ENCODE results near the gene PEAR1. TPM values are rescaled to one million over a fixed set of nuclear protein-coding genes. Genes with fewer than 3 reads are reported as not detected.

PEAR1 gene
- total RNA-seq, 1 experiment from 2014 or later = 10.8 TPM

DNA sequence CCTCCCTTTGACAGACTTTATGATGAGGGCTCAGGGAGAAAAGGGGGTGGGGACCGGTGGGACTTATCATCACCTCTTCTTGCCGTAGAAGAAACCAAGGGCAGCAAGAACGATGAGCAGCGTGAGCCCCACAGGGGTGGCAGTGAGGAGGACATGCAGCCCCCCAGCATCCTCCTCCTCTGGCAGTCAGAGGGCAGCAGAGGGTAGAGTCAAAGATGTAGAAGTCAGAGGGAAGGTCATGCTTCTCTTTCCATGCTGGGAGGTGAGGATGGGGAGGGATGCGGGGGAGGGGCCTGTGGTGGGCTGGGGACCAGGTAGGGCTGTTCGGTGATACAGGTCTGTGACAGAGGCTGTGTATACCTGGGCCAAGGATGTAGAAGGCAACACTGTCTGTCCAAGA is 49.4 kb upstream of the PEAR1 start:
- H3K36me3 ChIP-seq (ENCODE audit: control insufficient read depth in 1 of 2, insufficient read depth in 2 of 2, low read length in 2 of 2) = no peaks in the 10 kb centered on the region
- H3K9ac ChIP-seq (ENCODE audit: low read length) = no peak overlapping the region
- ATAC-seq = no peak
- H3K9me3 ChIP-seq (ENCODE audit: control insufficient read depth in 1 of 2, insufficient read depth in 1 of 2, low read depth in 1 of 2, low read length in 2 of 2) = no peaks in the 10 kb centered on the region
- POLR2A ChIA-PET = no interaction called here
- H3K27ac ChIP-seq (ENCODE audit: low read depth, low read length) = no peak overlapping the region
- no peaks in the 10 kb centered on the region for H3K9me2 ChIP-seq (ENCODE audit: insufficient read depth)
- no TSS peak for BruUV-seq (replicated peaks)
- no peaks in the 10 kb centered on the region for H3K79me2 ChIP-seq (ENCODE audit: insufficient read depth, low read length)
- RAD21 ChIA-PET (ENCODE audit: low non-redundant PET in 1 of 2, low total read pairs in 2 of 2, uncharacterized antibody in 2 of 2, unreplicated experiment in 2 of 2) = no interaction called here
- no peak overlapping the region for H2AFZ ChIP-seq (ENCODE audit: low read depth, low read length, poor library complexity, severe bottlenecking)
- no peak for DNase-seq (ENCODE audit: low read depth, low spot score)
- no peaks in the 10 kb centered on the region for H3K27me3 ChIP-seq (ENCODE audit: insufficient read depth, low read length)
- intact Hi-C loops (cut with micrococcal nuclease) = no loop called here
- TF ChIP-seq ZNF274 (IDR thresholded peaks at IDR 0.05; ENCODE audit: low read depth, low read length) (no peak), JUND (IDR thresholded peaks at IDR 0.05) (no peak), YY1 (IDR thresholded peaks at IDR 0.05; ENCODE audit: extremely low read depth, insufficient replicate concordance, low read depth, low read length) (no peak), RAD21 (IDR thresholded peaks at IDR 0.05; ENCODE audit: low read depth) (no peak), EGR1 (IDR thresholded peaks at IDR 0.05; ENCODE audit: low read depth) (no peak), ZFX (IDR thresholded peaks at IDR 0.05) (no peak), SIN3A (IDR thresholded peaks at IDR 0.05; ENCODE audit: low read depth) (no peak), SRF (IDR thresholded peaks at IDR 0.05; ENCODE audit: low read depth) (no peak), FOSL1 (IDR thresholded peaks at IDR 0.05; ENCODE audit: low read depth) (no peak), TCF7L2 (IDR thresholded peaks at IDR 0.05; ENCODE audit: borderline replicate concordance, extremely low read depth, insufficient read depth, insufficient read length) (no peak), POLR2AphosphoS5 (IDR thresholded peaks at IDR 0.05; ENCODE audit: low read depth, low read length) (no peak), EZH2 (IDR thresholded peaks at IDR 0.05) (no peak), SP1 (IDR thresholded peaks at IDR 0.05; ENCODE audit: low read depth) (no peak)
- TF ChIP-seq, protein P1, sequence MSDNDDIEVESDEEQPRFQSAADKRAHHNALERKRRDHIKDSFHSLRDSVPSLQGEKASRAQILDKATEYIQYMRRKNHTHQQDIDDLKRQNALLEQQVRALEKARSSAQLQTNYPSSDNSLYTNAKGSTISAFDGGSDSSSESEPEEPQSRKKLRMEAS (IDR thresholded peaks at IDR 0.05) = no peak
- TF ChIP-seq, protein P2, sequence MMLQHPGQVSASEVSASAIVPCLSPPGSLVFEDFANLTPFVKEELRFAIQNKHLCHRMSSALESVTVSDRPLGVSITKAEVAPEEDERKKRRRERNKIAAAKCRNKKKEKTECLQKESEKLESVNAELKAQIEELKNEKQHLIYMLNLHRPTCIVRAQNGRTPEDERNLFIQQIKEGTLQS (IDR thresholded peaks at IDR 0.05) = no peak
- TF ChIP-seq, protein P3, sequence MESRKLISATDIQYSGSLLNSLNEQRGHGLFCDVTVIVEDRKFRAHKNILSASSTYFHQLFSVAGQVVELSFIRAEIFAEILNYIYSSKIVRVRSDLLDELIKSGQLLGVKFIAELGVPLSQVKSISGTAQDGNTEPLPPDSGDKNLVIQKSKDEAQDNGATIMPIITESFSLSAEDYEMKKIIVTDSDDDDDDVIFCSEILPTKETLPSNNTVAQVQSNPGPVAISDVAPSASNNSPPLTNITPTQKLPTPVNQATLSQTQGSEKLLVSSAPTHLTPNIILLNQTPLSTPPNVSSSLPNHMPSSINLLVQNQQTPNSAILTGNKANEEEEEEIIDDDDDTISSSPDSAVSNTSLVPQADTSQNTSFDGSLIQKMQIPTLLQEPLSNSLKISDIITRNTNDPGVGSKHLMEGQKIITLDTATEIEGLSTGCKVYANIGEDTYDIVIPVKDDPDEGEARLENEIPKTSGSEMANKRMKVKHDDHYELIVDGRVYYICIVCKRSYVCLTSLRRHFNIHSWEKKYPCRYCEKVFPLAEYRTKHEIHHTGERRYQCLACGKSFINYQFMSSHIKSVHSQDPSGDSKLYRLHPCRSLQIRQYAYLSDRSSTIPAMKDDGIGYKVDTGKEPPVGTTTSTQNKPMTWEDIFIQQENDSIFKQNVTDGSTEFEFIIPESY (IDR thresholded peaks at IDR 0.05; ENCODE audit: extremely low read depth, insufficient replicate concordance, low read length) = no peak
- TF ChIP-seq, protein P4, sequence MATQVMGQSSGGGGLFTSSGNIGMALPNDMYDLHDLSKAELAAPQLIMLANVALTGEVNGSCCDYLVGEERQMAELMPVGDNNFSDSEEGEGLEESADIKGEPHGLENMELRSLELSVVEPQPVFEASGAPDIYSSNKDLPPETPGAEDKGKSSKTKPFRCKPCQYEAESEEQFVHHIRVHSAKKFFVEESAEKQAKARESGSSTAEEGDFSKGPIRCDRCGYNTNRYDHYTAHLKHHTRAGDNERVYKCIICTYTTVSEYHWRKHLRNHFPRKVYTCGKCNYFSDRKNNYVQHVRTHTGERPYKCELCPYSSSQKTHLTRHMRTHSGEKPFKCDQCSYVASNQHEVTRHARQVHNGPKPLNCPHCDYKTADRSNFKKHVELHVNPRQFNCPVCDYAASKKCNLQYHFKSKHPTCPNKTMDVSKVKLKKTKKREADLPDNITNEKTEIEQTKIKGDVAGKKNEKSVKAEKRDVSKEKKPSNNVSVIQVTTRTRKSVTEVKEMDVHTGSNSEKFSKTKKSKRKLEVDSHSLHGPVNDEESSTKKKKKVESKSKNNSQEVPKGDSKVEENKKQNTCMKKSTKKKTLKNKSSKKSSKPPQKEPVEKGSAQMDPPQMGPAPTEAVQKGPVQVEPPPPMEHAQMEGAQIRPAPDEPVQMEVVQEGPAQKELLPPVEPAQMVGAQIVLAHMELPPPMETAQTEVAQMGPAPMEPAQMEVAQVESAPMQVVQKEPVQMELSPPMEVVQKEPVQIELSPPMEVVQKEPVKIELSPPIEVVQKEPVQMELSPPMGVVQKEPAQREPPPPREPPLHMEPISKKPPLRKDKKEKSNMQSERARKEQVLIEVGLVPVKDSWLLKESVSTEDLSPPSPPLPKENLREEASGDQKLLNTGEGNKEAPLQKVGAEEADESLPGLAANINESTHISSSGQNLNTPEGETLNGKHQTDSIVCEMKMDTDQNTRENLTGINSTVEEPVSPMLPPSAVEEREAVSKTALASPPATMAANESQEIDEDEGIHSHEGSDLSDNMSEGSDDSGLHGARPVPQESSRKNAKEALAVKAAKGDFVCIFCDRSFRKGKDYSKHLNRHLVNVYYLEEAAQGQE (IDR thresholded peaks at IDR 0.05; ENCODE audit: low read depth) = no peak
- H3K4me1 ChIP-seq (ENCODE audit: control insufficient read depth in 1 of 2, insufficient read depth in 2 of 2, low read length in 2 of 2) = no peaks in the 10 kb centered on the region
- H3K4me2 ChIP-seq (ENCODE audit: low read length) = no peak overlapping the region
- H4K20me1 ChIP-seq (ENCODE audit: insufficient read depth) = no peaks in the 10 kb centered on the region
- CTCF ChIA-PET = no interaction called here
- H3K4me3 ChIP-seq (replicated peaks in 1 of 2; ENCODE audit: low read depth in 1 of 2, low read length in 2 of 2) = no peak overlapping the region
